ENCODE measurements around the gene CCDC187. TPM values are rescaled to one million over a fixed set of nuclear protein-coding genes. Genes with fewer than 3 reads are reported as not detected.

The CCDC187 gene
- polyA plus RNA-seq, 1 donor (not counting 4 experiments of a cell fraction or from before 2014, with no cell fraction given): 0.03 TPM

DNA sequence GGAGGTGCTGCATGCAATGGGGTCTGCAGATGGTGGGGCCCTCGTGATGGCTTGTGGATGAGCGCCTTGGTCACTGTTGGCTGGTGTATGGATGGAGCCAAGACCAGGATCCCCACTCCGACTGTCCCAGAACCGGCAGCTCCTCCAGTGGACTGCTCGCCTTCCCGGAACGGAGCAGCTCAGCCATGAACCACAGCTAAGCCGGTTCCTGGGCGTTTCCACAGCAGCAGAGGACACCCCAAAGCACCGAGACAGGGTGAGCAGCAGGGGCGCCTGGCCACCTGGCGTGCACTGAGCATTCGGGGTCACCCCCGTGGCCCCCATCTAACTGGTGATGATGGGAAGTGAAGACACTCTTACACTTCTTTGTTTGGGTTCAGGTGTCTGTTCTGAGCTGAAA lies 26.1 kb downstream of the CCDC187 start:
- Histone ChIP-seq H3K9me3 (ENCODE audit: control insufficient read depth, low read depth, low read length) (no peaks in the 10 kb centered on the region), H3K4me2 (ENCODE audit: control insufficient read depth, extremely low read depth, insufficient read depth, low read depth, low read length) (no peak overlapping the region), H3K9me1 (ENCODE audit: control insufficient read depth, extremely low read depth, insufficient read depth, low read length) (no peaks in the 10 kb centered on the region), H3K27me3 (ENCODE audit: control insufficient read depth, extremely low read depth, insufficient read depth, low read length) (peaks cover 40% of the 10 kb centered on the region), H3K9ac (ENCODE audit: control insufficient read depth, extremely low read depth, insufficient read depth, low read length) (no peak overlapping the region), H3K4me3 (ENCODE audit: control insufficient read depth in 2 of 3, extremely low read depth in 1 of 3, insufficient read depth in 2 of 3, low read depth in 1 of 3, low read length in 3 of 3) (no peak overlapping the region), H3K79me2 (ENCODE audit: control insufficient read depth, insufficient read depth, low read length) (no peaks in the 10 kb centered on the region), H3K36me3 (ENCODE audit: control insufficient read depth in 2 of 2, extremely low read depth in 1 of 2, insufficient read depth in 2 of 2, low read length in 2 of 2) (no peaks in the 10 kb centered on the region), H3K27ac (ENCODE audit: control insufficient read depth, insufficient read depth, low read length) (no peak overlapping the region), H2AFZ (ENCODE audit: control insufficient read depth, low read length) (no peak overlapping the region), H4K20me1 (ENCODE audit: control insufficient read depth, extremely low read depth, insufficient read depth, low read length) (no peaks in the 10 kb centered on the region), H3K4me1 (ENCODE audit: control insufficient read depth, extremely low read depth, insufficient read depth, low read length) (no peaks in the 10 kb centered on the region)
- dilution Hi-C loops (cut with MboI; ENCODE audit: extremely low pct_ligation_motif_present, low sequenced_read_pairs): no loop called here
- DNase-seq (ENCODE audit: low read depth, low spot score): no peak
- no peak for FAIRE-seq
- TF ChIP-seq, protein P1, sequence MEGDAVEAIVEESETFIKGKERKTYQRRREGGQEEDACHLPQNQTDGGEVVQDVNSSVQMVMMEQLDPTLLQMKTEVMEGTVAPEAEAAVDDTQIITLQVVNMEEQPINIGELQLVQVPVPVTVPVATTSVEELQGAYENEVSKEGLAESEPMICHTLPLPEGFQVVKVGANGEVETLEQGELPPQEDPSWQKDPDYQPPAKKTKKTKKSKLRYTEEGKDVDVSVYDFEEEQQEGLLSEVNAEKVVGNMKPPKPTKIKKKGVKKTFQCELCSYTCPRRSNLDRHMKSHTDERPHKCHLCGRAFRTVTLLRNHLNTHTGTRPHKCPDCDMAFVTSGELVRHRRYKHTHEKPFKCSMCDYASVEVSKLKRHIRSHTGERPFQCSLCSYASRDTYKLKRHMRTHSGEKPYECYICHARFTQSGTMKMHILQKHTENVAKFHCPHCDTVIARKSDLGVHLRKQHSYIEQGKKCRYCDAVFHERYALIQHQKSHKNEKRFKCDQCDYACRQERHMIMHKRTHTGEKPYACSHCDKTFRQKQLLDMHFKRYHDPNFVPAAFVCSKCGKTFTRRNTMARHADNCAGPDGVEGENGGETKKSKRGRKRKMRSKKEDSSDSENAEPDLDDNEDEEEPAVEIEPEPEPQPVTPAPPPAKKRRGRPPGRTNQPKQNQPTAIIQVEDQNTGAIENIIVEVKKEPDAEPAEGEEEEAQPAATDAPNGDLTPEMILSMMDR (optimal IDR thresholded peaks at IDR 0.05 in 1 of 3, IDR thresholded peaks at IDR 0.05 in 1 of 3, conservative IDR thresholded peaks at IDR 0.05 in 1 of 3; ENCODE audit: extremely low read depth in 1 of 3, insufficient read depth in 2 of 3, low read length in 3 of 3): no peak
- TF ChIP-seq EZH2 (IDR thresholded peaks at IDR 0.05; ENCODE audit: low read length): no peak

DNA sequence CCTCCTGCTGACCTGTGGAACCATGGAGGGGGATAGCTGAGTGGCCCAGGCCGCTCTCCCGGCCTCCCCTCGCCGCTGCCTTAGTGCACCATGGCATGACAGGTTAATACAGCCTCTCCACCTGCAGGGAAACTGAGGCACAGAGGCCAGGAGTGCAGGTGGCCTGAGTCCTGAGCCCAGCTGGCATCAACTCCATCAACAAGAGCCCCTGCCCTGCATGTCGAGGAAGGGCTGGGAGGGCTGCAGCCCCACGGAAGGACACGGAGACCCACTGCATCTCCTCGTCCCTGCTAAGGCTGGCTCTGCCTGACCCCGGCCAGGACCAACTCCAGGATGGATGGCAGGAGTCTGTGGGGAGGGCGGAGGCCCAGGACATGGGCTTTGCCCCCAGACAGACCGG lies 27.2 kb downstream of the CCDC187 start:
- no peaks in the 10 kb centered on the region for H3K4me1 ChIP-seq (ENCODE audit: control insufficient read depth, extremely low read depth, insufficient read depth, low read length)
- no peak overlapping the region for H3K9ac ChIP-seq (ENCODE audit: control insufficient read depth, extremely low read depth, insufficient read depth, low read length)
- no peaks in the 10 kb centered on the region for H3K9me1 ChIP-seq (ENCODE audit: control insufficient read depth, extremely low read depth, insufficient read depth, low read length)
- H3K4me2 ChIP-seq (ENCODE audit: control insufficient read depth, extremely low read depth, insufficient read depth, low read depth, low read length): no peak overlapping the region
- H3K9me3 ChIP-seq (ENCODE audit: control insufficient read depth, low read depth, low read length): no peaks in the 10 kb centered on the region
- H2AFZ ChIP-seq (ENCODE audit: control insufficient read depth, low read length): no peak overlapping the region
- TF ChIP-seq, protein P1 (optimal IDR thresholded peaks at IDR 0.05 in 1 of 3, IDR thresholded peaks at IDR 0.05 in 1 of 3, conservative IDR thresholded peaks at IDR 0.05 in 1 of 3; ENCODE audit: extremely low read depth in 1 of 3, insufficient read depth in 2 of 3, low read length in 3 of 3): no peak
- TF ChIP-seq EZH2 (IDR thresholded peaks at IDR 0.05; ENCODE audit: low read length): no peak
- H4K20me1 ChIP-seq (ENCODE audit: control insufficient read depth, extremely low read depth, insufficient read depth, low read length): no peaks in the 10 kb centered on the region
- FAIRE-seq (no peak), DNase-seq (ENCODE audit: low read depth, low spot score) (no peak)
- dilution Hi-C loops (cut with MboI; ENCODE audit: extremely low pct_ligation_motif_present, low sequenced_read_pairs): no loop called here
- no peak overlapping the region for H3K4me3 ChIP-seq (ENCODE audit: control insufficient read depth in 2 of 3, extremely low read depth in 1 of 3, insufficient read depth in 2 of 3, low read depth in 1 of 3, low read length in 3 of 3)
- no peak overlapping the region for H3K27ac ChIP-seq (ENCODE audit: control insufficient read depth, insufficient read depth, low read length)
- no peaks in the 10 kb centered on the region for H3K36me3 ChIP-seq (ENCODE audit: control insufficient read depth in 2 of 2, extremely low read depth in 1 of 2, insufficient read depth in 2 of 2, low read length in 2 of 2)
- no peaks in the 10 kb centered on the region for H3K79me2 ChIP-seq (ENCODE audit: control insufficient read depth, insufficient read depth, low read length)
- H3K27me3 ChIP-seq (ENCODE audit: control insufficient read depth, extremely low read depth, insufficient read depth, low read length): peaks cover 37% of the 10 kb centered on the region
